Hematopoietic multipotent progenitor cell treated with erythropoietin and hydrocortisone succinate and interleukin-3 and kit ligand, for 15 days (in vitro differentiated cells): ENCODE results near the gene TCL1B.
"Not testable (repeated sequence)": the region's sequence is repeated elsewhere in the genome, so short reads cannot be mapped to it uniquely, and the experiment has no call there.

Source experiments
- DNase-seq: peaks from one replicate; pipeline ENCODE4 v3.0.0-alpha.2; 2015; ENCODE audit warnings: low spot score

The TCL1B gene

DNA sequence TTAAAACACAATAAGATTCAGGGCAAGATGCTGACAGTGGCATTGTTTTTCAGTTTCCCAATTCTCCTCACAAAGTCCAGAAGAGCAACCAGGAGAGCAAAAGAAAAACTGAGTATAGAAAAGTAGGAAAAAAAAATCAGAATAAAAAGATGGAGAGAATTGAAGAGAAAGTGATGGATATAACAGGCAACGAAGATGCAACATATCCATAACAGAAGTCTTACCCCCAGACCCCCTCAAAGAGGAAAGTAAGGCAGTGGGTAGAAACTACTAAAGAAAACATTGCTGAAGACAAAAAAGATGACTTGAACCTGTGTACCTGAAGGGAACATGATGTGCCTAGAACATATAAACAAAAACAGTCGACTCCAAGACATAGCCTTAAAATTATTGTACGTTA lies 17.1 kb downstream of the TCL1B start:
- DNase-seq, result no peak

DNA sequence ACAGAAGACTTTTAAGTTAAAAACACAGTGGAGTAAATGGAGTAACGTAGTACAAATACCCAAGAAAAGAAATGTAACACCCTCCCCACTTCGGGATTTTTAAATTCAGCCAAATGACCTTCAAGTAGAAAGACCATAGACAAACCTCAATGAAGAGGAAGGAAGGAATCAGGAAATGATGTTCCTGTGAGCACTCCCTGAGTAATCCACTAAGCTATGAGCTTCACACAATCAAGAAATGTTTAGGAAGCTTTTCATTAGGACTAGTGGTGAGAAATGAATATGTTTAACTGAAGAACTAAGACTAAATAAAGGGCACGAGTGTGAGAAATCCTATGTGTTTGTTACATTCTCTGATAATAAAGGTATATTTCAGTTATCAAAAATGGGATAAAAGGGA lies 17.6 kb downstream of the TCL1B start:
- no peak for DNase-seq

- DNase-seq, result no peak
Observed at GRCh38 chr14:95705518-95705917, 19.3 kb downstream of the TCL1B start.

DNA sequence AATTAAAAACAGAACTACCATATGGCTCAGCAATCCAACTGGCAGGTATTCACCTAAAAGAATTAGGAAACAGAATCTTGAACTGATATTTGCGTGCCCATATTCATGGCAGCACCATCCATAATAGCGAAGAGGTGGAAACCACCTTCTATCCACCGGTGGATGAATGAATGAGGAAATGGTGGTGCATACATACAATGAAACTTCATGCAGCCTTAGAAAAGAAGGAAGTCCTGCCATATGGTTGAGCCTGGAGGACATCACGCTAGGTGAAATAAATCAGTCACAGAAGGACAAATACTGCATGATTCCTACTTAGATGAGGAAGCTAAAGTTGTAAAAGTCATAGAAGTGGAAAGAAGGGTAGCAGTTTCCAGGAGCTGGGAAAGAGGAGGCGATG lies 21.1 kb downstream of the TCL1B start:
- no peak for DNase-seq

GRCh38 chr14:95710106-95710505 lies 23.9 kb downstream of the TCL1B start:
- DNase-seq, result no peak

DNA sequence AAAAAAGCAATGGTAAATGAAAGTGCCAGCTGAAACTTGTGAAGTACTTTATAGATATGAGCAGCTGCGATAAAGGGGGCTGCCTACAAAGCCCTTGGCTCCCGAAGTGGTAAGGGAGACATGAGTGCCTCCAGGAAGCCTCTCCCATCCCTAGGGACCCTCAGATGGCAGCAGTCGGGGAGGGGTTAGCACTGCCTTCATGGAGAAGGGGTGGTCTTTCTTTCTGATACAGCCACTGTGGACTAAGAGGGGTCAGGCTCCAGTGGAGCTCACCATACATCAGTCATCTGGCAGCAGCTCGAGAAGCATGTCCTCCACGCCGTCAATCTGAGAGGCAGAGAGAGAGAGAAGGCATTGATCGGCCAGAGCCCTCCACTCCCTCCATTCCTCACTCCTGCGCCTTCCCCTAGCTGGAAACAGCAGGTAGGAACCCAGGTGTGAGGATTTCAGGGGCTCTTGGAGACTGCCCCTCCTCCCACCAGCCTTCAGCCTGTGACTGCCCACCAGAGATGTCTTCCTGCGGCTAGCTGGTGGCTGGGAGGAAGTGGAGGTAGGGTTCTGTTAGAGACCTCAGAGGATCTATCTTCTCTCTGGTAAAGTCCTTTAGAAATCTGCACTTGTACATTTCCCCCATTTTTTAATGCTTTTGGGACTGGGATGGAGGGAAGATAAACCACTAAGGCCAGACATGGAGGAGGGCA lies 25.4 kb downstream of the TCL1B start:
- no peak for DNase-seq

DNA sequence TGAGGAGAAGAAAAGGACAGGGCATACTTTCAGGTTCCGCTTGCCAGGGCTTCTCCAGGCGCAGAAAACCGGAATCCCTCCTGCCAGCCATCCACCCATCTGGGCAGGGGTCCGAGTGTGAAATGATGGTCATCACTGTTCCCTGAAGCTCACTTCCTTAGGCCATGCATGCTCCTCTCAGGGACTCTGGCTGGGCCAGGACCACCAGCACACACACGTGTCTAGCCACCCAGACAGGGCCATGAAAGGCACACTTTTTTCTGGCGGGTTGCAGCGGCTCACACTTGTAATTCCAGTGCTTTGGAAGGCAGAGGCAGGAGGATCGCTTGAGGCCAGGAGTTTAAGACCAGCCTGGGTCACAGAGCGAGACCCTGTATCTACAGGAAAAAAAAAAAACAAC lies 26.2 kb downstream of the TCL1B start:
- no peak for DNase-seq

DNA sequence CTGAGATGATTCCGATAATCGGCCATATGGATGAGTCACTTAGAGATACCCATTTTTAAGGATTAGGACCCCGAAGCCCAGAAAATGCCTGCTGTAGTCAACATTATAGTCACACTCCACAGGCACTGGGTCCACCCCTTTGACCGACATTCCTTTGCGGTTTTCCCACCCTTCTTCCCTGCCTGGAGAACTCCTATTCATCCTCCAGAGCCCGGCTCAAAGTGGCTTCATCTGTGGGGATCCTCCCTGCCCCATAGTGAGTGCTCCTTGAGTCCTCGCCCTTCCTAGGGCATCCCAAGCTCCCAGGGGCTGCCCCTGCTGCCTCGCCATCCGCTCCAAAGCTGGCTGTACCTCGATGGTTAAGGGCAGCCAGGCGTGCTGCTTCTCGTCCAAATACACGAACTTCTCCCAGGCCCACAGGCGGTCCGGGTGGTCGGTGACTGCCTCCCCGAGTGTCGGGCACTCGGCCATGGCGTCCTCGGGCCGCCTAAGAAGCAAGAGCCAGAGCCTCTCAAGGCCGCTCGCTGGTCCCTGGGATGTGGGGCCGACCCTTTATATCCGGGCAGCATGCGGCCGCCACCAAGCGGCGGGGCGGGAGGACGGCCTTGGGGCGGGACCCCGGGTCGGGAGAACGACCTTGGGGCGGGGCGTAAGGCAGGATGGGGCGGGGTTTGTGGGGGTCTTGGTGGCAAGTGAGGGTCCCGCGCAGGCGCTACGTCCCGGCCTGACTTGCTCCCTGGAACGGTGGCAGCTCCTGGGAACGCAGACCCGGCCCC lies 27.6 kb downstream of the TCL1B start, which contains the start of gene TCL1A:
TCL1A (minus strand) TSS at position 530 of the 776 bp plus-strand sequence; CDS start at position 471, 59 bp downstream.
- DNase-seq, result no peak

GRCh38 chr14:95722525-95723190 lies 36.4 kb downstream of the TCL1B start:
- no peak for DNase-seq

GRCh38 chr14:95725685-95726336 lies 39.6 kb downstream of the TCL1B start:
- no peak for DNase-seq

DNA sequence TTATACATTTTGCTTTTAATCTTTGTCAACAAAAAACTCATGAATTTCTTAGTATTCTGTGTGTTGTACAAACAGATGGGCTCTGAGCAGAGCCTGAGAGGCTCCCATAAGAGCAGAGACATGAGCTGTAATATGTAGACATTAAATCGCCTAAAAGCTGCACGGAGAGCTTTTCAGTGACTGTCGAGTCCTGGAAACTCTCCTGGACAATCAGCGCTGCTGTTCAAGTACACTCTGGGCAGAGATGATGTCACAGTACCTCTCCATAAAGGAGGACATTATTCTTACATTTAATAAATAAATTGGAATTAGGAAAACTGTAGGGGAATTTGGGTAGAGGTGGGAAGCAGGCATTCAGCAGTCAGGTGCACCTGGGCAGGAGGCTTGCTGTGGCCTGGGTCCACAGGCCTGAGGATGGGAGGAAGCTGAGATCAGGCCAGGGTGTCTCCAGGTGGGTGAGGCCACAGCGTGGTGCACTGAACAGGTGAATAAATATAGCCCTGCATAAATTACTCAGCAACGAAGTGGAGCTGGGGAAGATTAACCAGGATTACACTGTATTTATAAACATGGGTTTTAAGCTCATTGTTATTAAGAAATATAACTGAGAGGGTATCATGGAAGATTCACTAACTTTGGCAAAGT lies 41.0 kb downstream of the TCL1B start:
- DNase-seq, result no peak

- not testable (repeated sequence) for DNase-seq
Observed at GRCh38 chr14:95729402-95730028, 43.3 kb downstream of the TCL1B start.

- DNase-seq, result no peak
Observed at GRCh38 chr14:95730126-95730525, 43.9 kb downstream of the TCL1B start.

- DNase-seq, result no peak
Observed at GRCh38 chr14:95733212-95733611, 47.0 kb downstream of the TCL1B start.

GRCh38 chr14:95739356-95739755 lies 53.1 kb downstream of the TCL1B start:
- no peak for DNase-seq

GRCh38 chr14:95741038-95741490 lies 54.8 kb downstream of the TCL1B start:
- no peak for DNase-seq

GRCh38 chr14:95741781-95742180 lies 55.6 kb downstream of the TCL1B start:
- no peak for DNase-seq
